ENCODE data around the gene MIOS.

DNA sequence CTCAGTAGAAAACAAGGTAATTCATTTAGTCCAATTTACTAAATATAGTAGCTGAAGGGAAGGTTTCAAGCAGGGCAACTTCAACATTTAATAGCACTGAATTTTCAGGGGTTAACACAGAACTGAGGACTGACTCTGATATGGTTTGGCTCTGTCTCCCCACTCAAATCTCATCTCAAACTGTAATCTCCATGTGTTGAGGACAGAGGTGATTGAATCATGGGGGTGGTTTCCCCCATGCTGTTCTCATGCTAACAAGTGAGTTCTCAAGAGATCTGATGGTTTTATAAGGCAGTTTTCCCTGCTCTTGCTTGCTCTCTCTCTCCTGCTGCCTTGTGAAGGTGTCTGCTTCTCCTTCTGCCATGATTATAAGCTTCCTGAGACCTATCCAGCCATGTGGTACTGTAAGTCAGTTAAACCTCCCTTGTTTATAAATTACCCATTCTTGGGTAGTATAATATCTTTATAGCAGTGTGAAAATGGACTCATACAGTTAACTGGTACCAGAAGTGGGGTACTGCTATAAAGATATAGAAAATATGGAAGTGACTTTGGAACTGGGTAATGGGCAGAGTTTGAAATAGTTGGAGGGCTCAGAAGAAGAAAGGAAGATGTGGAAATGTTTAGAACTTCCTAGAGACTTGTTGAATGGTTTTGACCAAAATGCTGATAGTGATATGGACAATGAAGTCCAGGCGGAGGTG lies 64.1 kb downstream of the MIOS start:
- TF ChIP-seq, protein P1, sequence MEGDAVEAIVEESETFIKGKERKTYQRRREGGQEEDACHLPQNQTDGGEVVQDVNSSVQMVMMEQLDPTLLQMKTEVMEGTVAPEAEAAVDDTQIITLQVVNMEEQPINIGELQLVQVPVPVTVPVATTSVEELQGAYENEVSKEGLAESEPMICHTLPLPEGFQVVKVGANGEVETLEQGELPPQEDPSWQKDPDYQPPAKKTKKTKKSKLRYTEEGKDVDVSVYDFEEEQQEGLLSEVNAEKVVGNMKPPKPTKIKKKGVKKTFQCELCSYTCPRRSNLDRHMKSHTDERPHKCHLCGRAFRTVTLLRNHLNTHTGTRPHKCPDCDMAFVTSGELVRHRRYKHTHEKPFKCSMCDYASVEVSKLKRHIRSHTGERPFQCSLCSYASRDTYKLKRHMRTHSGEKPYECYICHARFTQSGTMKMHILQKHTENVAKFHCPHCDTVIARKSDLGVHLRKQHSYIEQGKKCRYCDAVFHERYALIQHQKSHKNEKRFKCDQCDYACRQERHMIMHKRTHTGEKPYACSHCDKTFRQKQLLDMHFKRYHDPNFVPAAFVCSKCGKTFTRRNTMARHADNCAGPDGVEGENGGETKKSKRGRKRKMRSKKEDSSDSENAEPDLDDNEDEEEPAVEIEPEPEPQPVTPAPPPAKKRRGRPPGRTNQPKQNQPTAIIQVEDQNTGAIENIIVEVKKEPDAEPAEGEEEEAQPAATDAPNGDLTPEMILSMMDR (IDR thresholded peaks at IDR 0.05; ENCODE audit: low read depth, low read length): no peak
- TF ChIP-seq EZH2phosphoT487 (IDR thresholded peaks at IDR 0.05; ENCODE audit: low read depth): no peak

All from OCI-LY3 (cell line).